MM.1S (cell line): ENCODE data around the gene CCR5AS.

Experiments
- DNase-seq: peaks from one replicate; pipeline ENCODE4 v3.0.0-alpha.2; 2015
- H2AFZ ChIP-seq: fragments of 300-600 bp; sonication (generic); 2 replicates; pipeline ENCODE4 v1.6.0; 2016; ENCODE audit warnings: antibody characterized with exemption, low read length
- H3F3A ChIP-seq: fragments of 300-600 bp; sonication (generic); 2 replicates; pipeline ENCODE4 v1.6.1; 2016; ENCODE audit warnings: mild to moderate bottlenecking, antibody characterized with exemption, low read length, moderate library complexity, mixed read lengths; ENCODE audit not compliant: insufficient read depth
- H3K27ac ChIP-seq: fragments of 300-600 bp; sonication (generic); 2 replicates; pipeline ENCODE4 v1.5.1; 2016; ENCODE audit warnings: mild to moderate bottlenecking, low read length
- H3K27me3 ChIP-seq: fragments of 300-600 bp; sonication (generic); replicated peaks from 2 replicates; pipeline ENCODE4 v1.6.0; 2016; ENCODE audit warnings: low read length; ENCODE audit not compliant: insufficient read depth
- H3K36me3 ChIP-seq: fragments of 300-600 bp; sonication (generic); replicated peaks from 2 replicates; pipeline ENCODE4 v1.6.1; 2016; ENCODE audit warnings: mild to moderate bottlenecking, low read length, mixed read lengths; ENCODE audit not compliant: insufficient read depth
- H3K4me1 ChIP-seq: fragments of 300-600 bp; sonication (generic); 2 replicates; pipeline ENCODE4 v1.6.1; 2016; ENCODE audit warnings: low read length, mixed read lengths
- H3K4me2 ChIP-seq: fragments of 300-600 bp; sonication (generic); 2 replicates; pipeline ENCODE4 v1.6.0; 2016; ENCODE audit warnings: low read depth, low read length
- H3K4me3 ChIP-seq: fragments of 300-600 bp; sonication (generic); 2 replicates; pipeline ENCODE4 v1.5.1; 2016; ENCODE audit warnings: low read length, mixed read lengths
- H3K79me2 ChIP-seq: fragments of 300-600 bp; sonication (generic); 2 replicates; pipeline ENCODE4 v1.6.1; 2016; ENCODE audit warnings: mixed run types, low read length, mixed read lengths
- H3K9ac ChIP-seq: fragments of 300-600 bp; sonication (generic); 2 replicates; pipeline ENCODE4 v1.6.1; 2016; ENCODE audit warnings: low read length, mixed read lengths
- H3K9me2 ChIP-seq: fragments of 300-600 bp; sonication (generic); replicated peaks from 2 replicates; pipeline ENCODE4 v1.6.1; 2016; ENCODE audit warnings: mild to moderate bottlenecking, low read length, mixed read lengths; ENCODE audit not compliant: insufficient read depth
- H3K9me3 ChIP-seq: fragments of 300-600 bp; sonication (generic); replicated peaks from 2 replicates; pipeline ENCODE4 v1.6.1; 2016; ENCODE audit warnings: mild to moderate bottlenecking, low read length, mixed read lengths; ENCODE audit not compliant: insufficient read depth
- H4K20me1 ChIP-seq: fragments of 300-600 bp; sonication (generic); 2 replicates; pipeline ENCODE4 v1.6.1; 2016; ENCODE audit warnings: mild to moderate bottlenecking, low read length, moderate library complexity, mixed read lengths; ENCODE audit not compliant: insufficient read depth
- EZH2 ChIP-seq: fragments of 300-600 bp; sonication (generic); optimal IDR thresholded peaks from 2 replicates; pipeline ENCODE3; 2017; ENCODE audit warnings: low read depth, mild to moderate bottlenecking, antibody characterized with exemption, low read length, mixed read lengths
- EZH2phosphoT487 ChIP-seq: fragments of 300-600 bp; sonication (generic); IDR thresholded peaks from 2 replicates; pipeline ENCODE4 v1.6.1; 2018; ENCODE audit warnings: antibody characterized with exemption, low read length
- TF ChIP-seq, protein P1 (sequence below): fragments of 300-600 bp; sonication (generic); IDR thresholded peaks from 2 replicates; pipeline ENCODE4 v1.5.1; 2016; ENCODE audit warnings: antibody characterized with exemption, low read length, mixed read lengths

CCR5AS gene

DNA sequence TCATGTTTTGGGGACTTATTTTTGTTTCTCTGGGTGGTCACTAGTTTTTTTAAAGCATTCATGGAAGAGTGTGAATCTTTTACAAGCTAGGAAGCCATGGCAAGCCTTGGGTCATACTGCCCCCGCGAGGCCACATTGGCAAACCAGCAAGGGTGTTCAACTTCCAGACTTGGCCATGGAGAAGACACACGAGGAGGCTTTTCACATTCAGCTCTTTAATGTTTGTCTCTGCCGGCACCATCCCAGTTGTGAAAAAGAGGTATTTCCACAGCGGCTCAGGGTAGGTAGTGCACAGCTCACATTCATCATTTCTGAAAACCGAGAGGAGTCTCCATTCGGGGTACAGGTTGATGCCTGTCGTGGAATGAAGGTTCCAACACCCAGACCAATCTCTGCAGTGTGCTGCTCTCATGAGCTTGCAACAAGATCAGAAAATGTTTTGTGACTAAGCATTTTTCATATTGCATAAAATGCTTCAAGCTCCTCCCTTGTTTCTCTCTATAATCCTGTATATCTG is 28.4 kb downstream of the CCR5AS start:
- Histone ChIP-seq H3K4me2 (peak overlapping the region; percentile 47), H3K4me1 (peaks cover 56% of the 10 kb centered on the region), H3K4me3 (no peak overlapping the region), H3K9me3 (no peaks in the 10 kb centered on the region), H3K9me2 (no peaks in the 10 kb centered on the region), H4K20me1 (no peaks in the 10 kb centered on the region), H2AFZ (peak overlapping the region; percentile 27), H3K9ac (no peak overlapping the region), H3K79me2 (no peaks in the 10 kb centered on the region), H3F3A (peaks cover 30% of the 10 kb centered on the region), H3K27ac (peak overlapping the region; percentile 12; the same call in 1 of the 2 replicates), H3K27me3 (no peaks in the 10 kb centered on the region), H3K36me3 (no peaks in the 10 kb centered on the region)
- DNase-seq: peak; percentile 80
- TF ChIP-seq, protein P1, sequence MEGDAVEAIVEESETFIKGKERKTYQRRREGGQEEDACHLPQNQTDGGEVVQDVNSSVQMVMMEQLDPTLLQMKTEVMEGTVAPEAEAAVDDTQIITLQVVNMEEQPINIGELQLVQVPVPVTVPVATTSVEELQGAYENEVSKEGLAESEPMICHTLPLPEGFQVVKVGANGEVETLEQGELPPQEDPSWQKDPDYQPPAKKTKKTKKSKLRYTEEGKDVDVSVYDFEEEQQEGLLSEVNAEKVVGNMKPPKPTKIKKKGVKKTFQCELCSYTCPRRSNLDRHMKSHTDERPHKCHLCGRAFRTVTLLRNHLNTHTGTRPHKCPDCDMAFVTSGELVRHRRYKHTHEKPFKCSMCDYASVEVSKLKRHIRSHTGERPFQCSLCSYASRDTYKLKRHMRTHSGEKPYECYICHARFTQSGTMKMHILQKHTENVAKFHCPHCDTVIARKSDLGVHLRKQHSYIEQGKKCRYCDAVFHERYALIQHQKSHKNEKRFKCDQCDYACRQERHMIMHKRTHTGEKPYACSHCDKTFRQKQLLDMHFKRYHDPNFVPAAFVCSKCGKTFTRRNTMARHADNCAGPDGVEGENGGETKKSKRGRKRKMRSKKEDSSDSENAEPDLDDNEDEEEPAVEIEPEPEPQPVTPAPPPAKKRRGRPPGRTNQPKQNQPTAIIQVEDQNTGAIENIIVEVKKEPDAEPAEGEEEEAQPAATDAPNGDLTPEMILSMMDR: peak; percentile 92
- TF ChIP-seq EZH2: no peak

DNA sequence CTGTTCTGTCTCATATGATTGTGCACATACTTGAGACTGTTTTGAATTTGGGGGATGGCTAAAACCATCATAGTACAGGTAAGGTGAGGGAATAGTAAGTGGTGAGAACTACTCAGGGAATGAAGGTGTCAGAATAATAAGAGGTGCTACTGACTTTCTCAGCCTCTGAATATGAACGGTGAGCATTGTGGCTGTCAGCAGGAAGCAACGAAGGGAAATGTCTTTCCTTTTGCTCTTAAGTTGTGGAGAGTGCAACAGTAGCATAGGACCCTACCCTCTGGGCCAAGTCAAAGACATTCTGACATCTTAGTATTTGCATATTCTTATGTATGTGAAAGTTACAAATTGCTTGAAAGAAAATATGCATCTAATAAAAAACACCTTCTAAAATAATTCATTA is 31.1 kb downstream of the CCR5AS start:
- Histone ChIP-seq H3K4me2 (peak overlapping the region; percentile 6; the same call in 1 of the 2 replicates), H3K27ac (no peak overlapping the region; the same call in 1 of the 2 replicates), H4K20me1 (no peaks in the 10 kb centered on the region), H2AFZ (no peak overlapping the region), H3K27me3 (no peaks in the 10 kb centered on the region), H3K79me2 (no peaks in the 10 kb centered on the region), H3K4me1 (peaks cover 58% of the 10 kb centered on the region), H3F3A (peaks cover 14% of the 10 kb centered on the region), H3K4me3 (no peak overlapping the region), H3K36me3 (no peaks in the 10 kb centered on the region), H3K9ac (peak overlapping the region; percentile 7; the same call in 1 of the 2 replicates), H3K9me3 (no peaks in the 10 kb centered on the region), H3K9me2 (no peaks in the 10 kb centered on the region)
- TF ChIP-seq, protein P1: no peak
- TF ChIP-seq EZH2 (no peak), EZH2phosphoT487 (no peak)
- DNase-seq: peak; percentile 41

DNA sequence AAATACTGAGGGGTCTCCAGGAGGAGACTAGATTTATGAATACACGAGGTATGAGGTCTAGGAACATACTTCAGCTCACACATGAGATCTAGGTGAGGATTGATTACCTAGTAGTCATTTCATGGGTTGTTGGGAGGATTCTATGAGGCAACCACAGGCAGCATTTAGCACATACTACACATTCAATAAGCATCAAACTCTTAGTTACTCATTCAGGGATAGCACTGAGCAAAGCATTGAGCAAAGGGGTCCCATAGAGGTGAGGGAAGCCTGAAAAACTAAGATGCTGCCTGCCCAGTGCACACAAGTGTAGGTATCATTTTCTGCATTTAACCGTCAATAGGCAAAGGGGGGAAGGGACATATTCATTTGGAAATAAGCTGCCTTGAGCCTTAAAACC is 31.6 kb downstream of the CCR5AS start:
- Histone ChIP-seq H2AFZ (no peak overlapping the region), H3K79me2 (no peaks in the 10 kb centered on the region), H3K9me3 (no peaks in the 10 kb centered on the region), H3K4me1 (peaks cover 58% of the 10 kb centered on the region), H3K9me2 (no peaks in the 10 kb centered on the region), H3K4me2 (peak overlapping the region; percentile 6; the same call in 1 of the 2 replicates), H3K27ac (no peak overlapping the region), H3F3A (peaks cover 12% of the 10 kb centered on the region), H3K36me3 (no peaks in the 10 kb centered on the region), H3K27me3 (no peaks in the 10 kb centered on the region), H4K20me1 (no peaks in the 10 kb centered on the region), H3K4me3 (no peak overlapping the region), H3K9ac (no peak overlapping the region)
- TF ChIP-seq, protein P1: no peak
- TF ChIP-seq EZH2: no peak
- no peak for TF ChIP-seq EZH2phosphoT487
- no peak for DNase-seq
